Measurements from ENCODE around the gene GRK4.
A peak's percentile ranks its signal among the peaks of the same experiment; 100 is the strongest.

The GRK4 gene

GRCh38 chr4:3037957-3038461 is 74.6 kb downstream of the GRK4 start:
- Histone ChIP-seq H3K36me3 (ENCODE audit: low read length) (no peaks in the 10 kb centered on the region), H3K9ac (ENCODE audit: low read length) (no peak overlapping the region), H4K20me1 (ENCODE audit: low read depth, low read length) (no peaks in the 10 kb centered on the region), H3K4me3 (ENCODE audit: insufficient read depth, low read length, poor library complexity, severe bottlenecking) (no peak overlapping the region), H3K27me3 (ENCODE audit: low read length) (no peaks in the 10 kb centered on the region), H3K4me2 (ENCODE audit: low read depth, low read length, poor library complexity, severe bottlenecking) (no peak overlapping the region), H3F3A (ENCODE audit: insufficient read depth) (no peaks in the 10 kb centered on the region), H3K79me2 (ENCODE audit: insufficient read depth, low read length) (no peaks in the 10 kb centered on the region), H2AFZ (ENCODE audit: low read depth, low read length, severe bottlenecking) (no peak overlapping the region), H3K9me2 (replicated peaks; ENCODE audit: insufficient read depth, low read length) (no peaks in the 10 kb centered on the region), H3K9me3 (ENCODE audit: insufficient read depth, low read length) (no peaks in the 10 kb centered on the region), H3K27ac (ENCODE audit: low read depth, low read length) (no peak overlapping the region)
- TF ChIP-seq CTCF (IDR thresholded peaks at IDR 0.05; ENCODE audit: insufficient read depth, low read length, poor library complexity, severe bottlenecking) (no peak), EZH2phosphoT487 (conservative IDR thresholded peaks at IDR 0.05; ENCODE audit: low read length) (no peak)

- Histone ChIP-seq H3K36me3 (ENCODE audit: low read length) (no peaks in the 10 kb centered on the region), H3K4me2 (ENCODE audit: low read depth, low read length, poor library complexity, severe bottlenecking) (peak overlapping the region; percentile 58)
Observed at GRCh38 chr4:3039706-3040366, 76.5 kb downstream of the GRK4 start.

GRCh38 chr4:3040452-3041191 is 77.3 kb downstream of the GRK4 start:
- H3K36me3 ChIP-seq (ENCODE audit: low read length) = no peaks in the 10 kb centered on the region
- peak overlapping the region; percentile 37 for H3K9ac ChIP-seq (ENCODE audit: low read length)
- peaks cover 9% of the 10 kb centered on the region; the same call in 1 of the 2 replicates for H3F3A ChIP-seq (ENCODE audit: insufficient read depth)
- H3K79me2 ChIP-seq (ENCODE audit: insufficient read depth, low read length) = no peaks in the 10 kb centered on the region
- no peak for TF ChIP-seq CTCF (IDR thresholded peaks at IDR 0.05; ENCODE audit: insufficient read depth, low read length, poor library complexity, severe bottlenecking)
- no peak for TF ChIP-seq EZH2phosphoT487 (conservative IDR thresholded peaks at IDR 0.05; ENCODE audit: low read length)
- H3K4me2 ChIP-seq (ENCODE audit: low read depth, low read length, poor library complexity, severe bottlenecking) = peak overlapping the region; percentile 58
- no peaks in the 10 kb centered on the region for H4K20me1 ChIP-seq (ENCODE audit: low read depth, low read length)
- no peaks in the 10 kb centered on the region for H3K27me3 ChIP-seq (ENCODE audit: low read length)
- peak overlapping the region; percentile 6 for H3K4me3 ChIP-seq (ENCODE audit: insufficient read depth, low read length, poor library complexity, severe bottlenecking)
- H3K27ac ChIP-seq (ENCODE audit: low read depth, low read length) = peak overlapping the region; percentile 58
- H2AFZ ChIP-seq (ENCODE audit: low read depth, low read length, severe bottlenecking) = peak overlapping the region; percentile 76
- H3K9me2 ChIP-seq (replicated peaks; ENCODE audit: insufficient read depth, low read length) = no peaks in the 10 kb centered on the region
- H3K9me3 ChIP-seq (ENCODE audit: insufficient read depth, low read length) = no peaks in the 10 kb centered on the region

More at GRCh38 chr4:3039706-3040366, 76.5 kb downstream of the GRK4 start:
- TF ChIP-seq EZH2phosphoT487 (conservative IDR thresholded peaks at IDR 0.05; ENCODE audit: low read length) (no peak), CTCF (IDR thresholded peaks at IDR 0.05; ENCODE audit: insufficient read depth, low read length, poor library complexity, severe bottlenecking) (no peak)
- no peak overlapping the region for H3K4me3 ChIP-seq (ENCODE audit: insufficient read depth, low read length, poor library complexity, severe bottlenecking)
- H3K9me2 ChIP-seq (replicated peaks; ENCODE audit: insufficient read depth, low read length) = no peaks in the 10 kb centered on the region
- no peaks in the 10 kb centered on the region for H3K79me2 ChIP-seq (ENCODE audit: insufficient read depth, low read length)
- H3K27ac ChIP-seq (ENCODE audit: low read depth, low read length) = peak overlapping the region; percentile 58; the same call in 1 of the 2 replicates
- H2AFZ ChIP-seq (ENCODE audit: low read depth, low read length, severe bottlenecking) = no peak overlapping the region
- H3K9me3 ChIP-seq (ENCODE audit: insufficient read depth, low read length) = no peaks in the 10 kb centered on the region
- H3F3A ChIP-seq (ENCODE audit: insufficient read depth) = peaks cover 9% of the 10 kb centered on the region; the same call in 1 of the 2 replicates
- no peaks in the 10 kb centered on the region for H4K20me1 ChIP-seq (ENCODE audit: low read depth, low read length)
- no peak overlapping the region for H3K9ac ChIP-seq (ENCODE audit: low read length)
- H3K27me3 ChIP-seq (ENCODE audit: low read length) = no peaks in the 10 kb centered on the region
